ENCODE data around the gene GPR17. TPM values are rescaled to one million over a fixed set of nuclear protein-coding genes. Genes with fewer than 3 reads are reported as not detected.
A peak's percentile ranks its signal among the peaks of the same experiment; 100 is the strongest.

The GPR17 gene
- polyA plus RNA-seq, 6 donors from 2014 or later, result not detected

- H3K27ac Mint-ChIP-seq, result peak overlapping the region in 3 of 6 donors; percentile 49 to 60 (median 59)
- H3K4me1 Mint-ChIP-seq, result peaks cover 46 to 69% (median 65%) of the 10 kb centered on the region in 3 donors
- no peak for DNase-seq
These were observed 4.9 kb downstream of the GPR17 start for GRCh38 chr2:127650785-127651380.

GRCh38 chr2:127651381-127651809, 5.4 kb downstream of the GPR17 start:
- H3K4me1 Mint-ChIP-seq, result peaks cover 46 to 69% (median 65%) of the 10 kb centered on the region in 3 donors
- no peaks in the 10 kb centered on the region for H3K9me3 Mint-ChIP-seq

More at GRCh38 chr2:127650785-127651380, 4.9 kb downstream of the GPR17 start:
- ATAC-seq (ENCODE audit: low read depth in 2 of 2), result no peak
- Mint-ChIP-seq H3K9me3 (no peaks in the 10 kb centered on the region), H3K27me3 (no peaks in the 10 kb centered on the region), H3K36me3 (no peaks in the 10 kb centered on the region), H3K4me3 (peak overlapping the region in 5 of 8 donors; percentile 17 to 70 (median 59))

GRCh38 chr2:127651971-127652550, 6.1 kb downstream of the GPR17 start:
- peak overlapping the region in 4 of 6 donors; percentile 16 to 81 (median 62) for H3K27ac Mint-ChIP-seq
- DNase-seq, result no peak

More at GRCh38 chr2:127651381-127651809, 5.4 kb downstream of the GPR17 start:
- ATAC-seq (ENCODE audit: low read depth in 2 of 2) (no peak), DNase-seq (no peak)
- Mint-ChIP-seq H3K27ac (peak overlapping the region in 2 of 6 donors; percentile 49 to 59), H3K4me3 (peak overlapping the region in 4 of 8 donors; percentile 16 to 64 (median 48)), H3K36me3 (no peaks in the 10 kb centered on the region), H3K27me3 (no peaks in the 10 kb centered on the region)

GRCh38 chr2:127652786-127653357, 6.9 kb downstream of the GPR17 start:
- Mint-ChIP-seq H3K9me3 (no peaks in the 10 kb centered on the region), H3K27me3 (no peaks in the 10 kb centered on the region), H3K36me3 (no peaks in the 10 kb centered on the region), H3K27ac (peak overlapping the region in 4 of 6 donors; percentile 59 to 94 (median 68)), H3K4me3 (peak overlapping the region in 3 of 8 donors; percentile 8 to 63 (median 51)), H3K4me1 (peaks cover 43 to 60% (median 55%) of the 10 kb centered on the region in 3 donors)
- no peak for DNase-seq
- ATAC-seq (ENCODE audit: low read depth in 2 of 2), result no peak

More at GRCh38 chr2:127651971-127652550, 6.1 kb downstream of the GPR17 start:
- Mint-ChIP-seq H3K4me1 (peaks cover 45 to 68% (median 61%) of the 10 kb centered on the region in 3 donors), H3K36me3 (no peaks in the 10 kb centered on the region), H3K27me3 (no peaks in the 10 kb centered on the region), H3K4me3 (peak overlapping the region in 5 of 8 donors; percentile 1 to 64 (median 52)), H3K9me3 (no peaks in the 10 kb centered on the region)
- peak; percentile 34 to 44 for ATAC-seq (ENCODE audit: low read depth in 2 of 2)

GRCh38 chr2:127653421-127654083, 7.6 kb downstream of the GPR17 start:
- Mint-ChIP-seq H3K9me3 (no peaks in the 10 kb centered on the region), H3K4me1 (peaks cover 36 to 54% (median 50%) of the 10 kb centered on the region in 3 donors), H3K27ac (peak overlapping the region in 3 of 6 donors; percentile 59 to 68 (median 67)), H3K36me3 (no peaks in the 10 kb centered on the region), H3K4me3 (peak overlapping the region in 1 of 8 donors; percentile 50), H3K27me3 (no peaks in the 10 kb centered on the region)
- DNase-seq (no peak), ATAC-seq (ENCODE audit: low read depth in 2 of 2) (no peak)

GRCh38 chr2:127654084-127654837, 8.3 kb downstream of the GPR17 start:
- Mint-ChIP-seq H3K27me3 (peaks cover 0 to 5% (median 0%) of the 10 kb centered on the region in 3 donors), H3K36me3 (no peaks in the 10 kb centered on the region), H3K4me3 (no peak overlapping the region), H3K9me3 (no peaks in the 10 kb centered on the region), H3K27ac (no peak overlapping the region), H3K4me1 (peaks cover 30 to 52% (median 43%) of the 10 kb centered on the region in 3 donors)
- ATAC-seq (ENCODE audit: low read depth in 2 of 2), result no peak
- no peak for DNase-seq

GRCh38 chr2:127654838-127655175, 8.9 kb downstream of the GPR17 start:
- no peaks in the 10 kb centered on the region for H3K36me3 Mint-ChIP-seq
- peaks cover 0 to 5% (median 0%) of the 10 kb centered on the region in 3 donors for H3K27me3 Mint-ChIP-seq
- H3K4me1 Mint-ChIP-seq, result peaks cover 28 to 49% (median 39%) of the 10 kb centered on the region in 3 donors
- no peak for DNase-seq
- no peak overlapping the region for H3K4me3 Mint-ChIP-seq
- H3K27ac Mint-ChIP-seq, result no peak overlapping the region
- peaks cover 0 to under 1% (median 0%) of the 10 kb centered on the region in 7 donors for H3K9me3 Mint-ChIP-seq
- ATAC-seq (ENCODE audit: low read depth in 2 of 2), result no peak

GRCh38 chr2:127655209-127656073, 9.5 kb downstream of the GPR17 start:
- peak overlapping the region in 1 of 6 donors; percentile 24 for H3K27ac Mint-ChIP-seq
- H3K9me3 Mint-ChIP-seq, result peaks cover 0 to 6% (median 0%) of the 10 kb centered on the region in 7 donors
- H3K36me3 Mint-ChIP-seq, result no peaks in the 10 kb centered on the region
- no peak overlapping the region for H3K4me3 Mint-ChIP-seq
- peaks cover 26 to 50% (median 37%) of the 10 kb centered on the region in 3 donors for H3K4me1 Mint-ChIP-seq
- peaks cover 0 to 5% (median 0%) of the 10 kb centered on the region in 3 donors for H3K27me3 Mint-ChIP-seq
- DNase-seq, result no peak
- no peak for ATAC-seq (ENCODE audit: low read depth in 2 of 2)

- no peak for ATAC-seq (ENCODE audit: low read depth in 2 of 2)
- Mint-ChIP-seq H3K9me3 (peaks cover 0 to 6% (median 0%) of the 10 kb centered on the region in 7 donors), H3K4me1 (peaks cover 18 to 39% (median 27%) of the 10 kb centered on the region in 3 donors), H3K27ac (peak overlapping the region in 1 of 6 donors; percentile 57), H3K27me3 (peaks cover 0 to 12% (median 11%) of the 10 kb centered on the region in 3 donors), H3K36me3 (no peaks in the 10 kb centered on the region), H3K4me3 (no peak overlapping the region)
- DNase-seq, result no peak
These were observed 10.7 kb downstream of the GPR17 start for GRCh38 chr2:127656569-127657231.

GRCh38 chr2:127657232-127657595, 11.3 kb downstream of the GPR17 start:
- H3K27me3 Mint-ChIP-seq, result peaks cover 0 to 17% (median 16%) of the 10 kb centered on the region in 3 donors
- H3K4me3 Mint-ChIP-seq, result no peak overlapping the region
- no peaks in the 10 kb centered on the region for H3K36me3 Mint-ChIP-seq
- H3K27ac Mint-ChIP-seq, result no peak overlapping the region
- DNase-seq (no peak), ATAC-seq (ENCODE audit: low read depth in 2 of 2) (no peak)
- peaks cover 13 to 33% (median 22%) of the 10 kb centered on the region in 3 donors for H3K4me1 Mint-ChIP-seq
- peaks cover 0 to 6% (median 0%) of the 10 kb centered on the region in 7 donors for H3K9me3 Mint-ChIP-seq

GRCh38 chr2:127658146-127658545, 12.2 kb downstream of the GPR17 start:
- peaks cover 0 to 21% (median 21%) of the 10 kb centered on the region in 3 donors for H3K27me3 Mint-ChIP-seq
- H3K9me3 Mint-ChIP-seq, result peaks cover 0 to 6% (median 0%) of the 10 kb centered on the region in 7 donors
- DNase-seq (no peak), ATAC-seq (ENCODE audit: low read depth in 2 of 2) (no peak)
- no peak overlapping the region for H3K4me3 Mint-ChIP-seq
- H3K4me1 Mint-ChIP-seq, result peaks cover 4 to 24% (median 12%) of the 10 kb centered on the region in 3 donors
- H3K27ac Mint-ChIP-seq, result no peak overlapping the region
- H3K36me3 Mint-ChIP-seq, result no peaks in the 10 kb centered on the region

Measured in naive B cell (primary cell).